Stimulated activated CD4-positive, alpha-beta T cell treated with anti-CD3 and anti-CD28 coated beads, Interleukin-2, amount 100 ng/mL, for 4 hours (primary cell): ENCODE data around the gene MCM6.

Experiments used
- DNase-seq: peaks from one replicate; pipeline ENCODE4 v3.0.0-alpha.2; 2020; ENCODE audit warnings: low read depth

Gene MCM6

DNA sequence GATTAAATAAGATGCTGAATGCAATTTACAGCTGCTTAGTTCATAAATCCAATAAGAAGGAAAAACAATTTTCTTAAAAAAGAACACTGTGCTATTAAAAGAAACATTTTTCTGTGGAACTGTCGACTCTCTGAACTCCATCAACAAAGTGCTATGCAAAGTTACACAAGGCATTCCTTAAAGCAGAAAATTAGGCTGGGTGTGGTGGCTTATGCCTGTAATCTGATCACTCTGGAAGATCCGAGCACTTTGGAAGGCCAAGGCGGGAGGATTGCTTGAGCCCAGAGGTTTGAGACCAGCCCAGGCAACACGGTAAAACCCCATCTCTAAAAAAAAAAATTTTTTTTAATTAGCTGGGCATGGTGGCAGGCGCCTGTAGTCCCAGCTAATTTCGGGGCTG is 13.0 kb downstream of the MCM6 start:
- DNase-seq = no peak

DNA sequence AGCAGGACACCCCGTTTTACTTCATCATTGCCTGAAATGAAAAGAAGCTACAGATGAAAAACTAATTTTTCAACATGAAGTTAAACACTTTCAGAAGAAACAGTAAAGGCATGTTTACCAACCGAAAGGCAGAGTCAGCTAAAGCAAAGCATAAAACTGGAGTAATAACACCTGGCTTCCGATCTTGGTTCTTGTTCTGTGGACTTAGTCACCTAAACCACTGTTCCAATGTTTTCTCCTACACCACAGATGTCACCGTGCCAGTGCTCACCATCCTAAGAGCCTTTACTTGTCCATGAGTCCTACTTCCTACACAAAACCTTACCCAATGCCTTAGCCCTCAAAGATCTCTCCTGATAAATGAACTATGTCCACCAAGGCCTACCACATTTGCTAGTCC is 13.5 kb downstream of the MCM6 start:
- DNase-seq = no peak

DNA sequence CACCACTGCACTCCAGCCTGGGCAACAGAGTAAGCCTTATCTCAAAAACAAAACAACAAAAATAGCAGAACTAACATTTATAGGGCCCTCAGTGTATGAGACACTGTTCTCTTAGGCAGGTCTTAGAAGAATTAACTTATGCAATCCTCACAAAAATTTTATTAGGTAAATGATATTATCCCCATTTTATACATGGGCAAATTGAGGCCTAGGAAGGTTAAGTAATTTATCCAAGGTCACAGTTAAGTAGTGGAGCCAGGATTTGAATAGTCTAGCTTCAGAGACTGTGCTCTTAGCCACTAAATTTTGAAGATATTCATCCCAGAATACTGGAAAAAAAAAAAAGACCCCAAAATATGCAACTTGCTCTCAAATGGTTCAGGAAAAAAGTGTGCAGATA is 22.8 kb downstream of the MCM6 start:
- DNase-seq = no peak

DNA sequence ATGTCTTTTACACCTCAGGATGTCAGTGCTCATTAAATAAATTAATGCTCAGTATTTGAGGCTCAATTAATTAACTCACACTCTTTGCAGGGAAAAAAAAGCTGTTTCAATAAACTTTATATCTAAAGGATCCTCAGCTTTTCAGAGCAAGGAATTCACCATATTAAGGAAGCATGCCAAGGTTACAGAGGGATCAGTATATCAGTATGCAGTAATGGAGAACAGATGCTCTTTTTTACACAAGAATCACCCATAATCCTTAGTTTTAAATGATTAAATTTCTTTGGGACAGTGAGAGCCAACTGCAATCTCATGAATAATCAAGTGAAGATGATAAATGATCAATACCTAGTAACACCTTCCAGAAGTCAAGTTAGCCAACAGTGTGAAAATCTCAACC is 24.4 kb downstream of the MCM6 start:
- no peak for DNase-seq

DNA sequence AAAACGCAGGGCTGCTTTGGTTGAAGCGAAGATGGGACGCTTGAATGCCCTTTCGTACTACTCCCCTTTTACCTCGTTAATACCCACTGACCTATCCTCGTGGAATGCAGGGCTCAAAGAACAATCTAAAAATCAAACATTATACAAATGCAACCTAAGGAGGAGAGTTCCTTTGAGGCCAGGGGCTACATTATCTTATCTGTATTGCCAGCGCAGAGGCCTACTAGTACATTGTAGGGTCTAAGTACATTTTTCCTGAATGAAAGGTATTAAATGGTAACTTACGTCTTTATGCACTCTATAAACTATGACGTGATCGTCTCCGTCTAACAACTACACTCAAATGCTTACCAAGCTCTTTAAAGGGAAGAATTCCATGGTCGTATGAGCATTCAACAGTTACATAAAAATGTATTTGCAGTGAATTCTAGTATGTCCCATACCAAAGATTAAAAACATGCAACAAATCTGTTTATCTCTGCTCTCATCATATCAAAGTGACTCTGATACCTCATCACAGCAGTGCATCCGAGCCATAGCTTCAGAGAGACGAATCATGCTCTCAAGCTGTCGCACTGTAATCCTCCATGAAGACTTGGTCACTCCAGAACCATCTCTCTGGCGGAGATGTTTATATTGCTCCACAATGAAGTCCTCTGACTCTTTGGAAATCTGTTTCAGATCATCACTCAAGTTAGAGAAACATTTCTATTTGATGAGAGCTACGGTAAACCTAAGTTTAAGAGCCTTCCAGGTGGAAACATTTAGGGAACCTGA is 25.2 kb downstream of the MCM6 start:
- no peak for DNase-seq

DNA sequence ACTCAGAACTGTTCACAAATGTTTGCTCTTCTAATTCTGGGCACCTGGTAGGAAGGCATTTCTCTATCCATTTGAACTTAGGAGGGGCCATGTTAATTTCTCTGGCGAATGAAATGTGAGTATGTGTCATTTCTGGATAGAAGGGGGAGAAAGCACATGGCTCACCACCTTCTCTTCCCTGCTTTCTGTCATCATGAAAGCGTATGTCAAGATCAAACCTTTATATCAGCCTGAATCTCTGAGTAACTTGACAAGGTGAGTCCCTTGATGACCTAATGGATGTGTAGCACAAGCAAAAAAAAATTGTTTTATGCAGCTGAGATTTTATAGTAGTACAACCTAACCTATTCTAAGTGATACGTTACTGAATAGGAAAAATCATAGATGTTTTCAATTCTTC is 27.2 kb downstream of the MCM6 start:
- no peak for DNase-seq

DNA sequence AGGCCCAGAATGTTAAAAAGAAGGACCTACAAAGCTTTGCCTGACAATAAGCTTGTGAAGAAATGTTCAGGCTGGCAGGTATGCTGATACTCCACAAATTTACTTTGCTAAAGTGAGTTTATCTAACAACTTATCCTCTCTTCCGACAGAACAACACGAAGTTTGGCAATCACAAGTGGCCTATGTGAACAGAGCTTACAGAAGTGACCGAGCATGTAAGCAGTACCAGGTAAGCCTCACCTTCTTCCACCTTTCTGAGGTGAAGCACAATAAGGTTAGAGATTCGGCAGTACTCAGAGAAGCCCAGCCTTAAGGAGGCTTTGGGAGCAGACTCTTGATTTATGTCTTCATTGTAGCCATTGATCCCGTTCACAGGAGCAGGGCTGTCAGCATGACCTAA is 30.2 kb downstream of the MCM6 start:
- no peak for DNase-seq

DNA sequence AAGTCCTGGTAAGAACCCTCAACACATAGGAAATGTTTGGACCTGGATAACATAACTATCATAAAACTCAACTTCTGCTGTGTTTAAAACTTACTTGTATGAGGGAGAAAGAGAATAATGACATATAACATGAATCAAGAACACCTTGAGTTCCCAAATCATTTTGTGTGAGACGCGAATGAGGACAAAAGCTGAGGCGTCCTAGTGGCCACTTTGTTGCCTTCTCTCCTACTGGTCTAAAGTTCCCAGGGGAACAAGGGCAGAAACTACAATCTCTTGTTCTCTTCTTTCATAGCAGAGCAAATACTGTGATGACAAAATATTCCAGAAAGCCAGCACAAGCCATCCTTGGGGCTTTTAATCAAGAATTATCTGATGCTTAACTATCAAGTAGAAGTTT is 31.0 kb downstream of the MCM6 start:
- DNase-seq = no peak

DNA sequence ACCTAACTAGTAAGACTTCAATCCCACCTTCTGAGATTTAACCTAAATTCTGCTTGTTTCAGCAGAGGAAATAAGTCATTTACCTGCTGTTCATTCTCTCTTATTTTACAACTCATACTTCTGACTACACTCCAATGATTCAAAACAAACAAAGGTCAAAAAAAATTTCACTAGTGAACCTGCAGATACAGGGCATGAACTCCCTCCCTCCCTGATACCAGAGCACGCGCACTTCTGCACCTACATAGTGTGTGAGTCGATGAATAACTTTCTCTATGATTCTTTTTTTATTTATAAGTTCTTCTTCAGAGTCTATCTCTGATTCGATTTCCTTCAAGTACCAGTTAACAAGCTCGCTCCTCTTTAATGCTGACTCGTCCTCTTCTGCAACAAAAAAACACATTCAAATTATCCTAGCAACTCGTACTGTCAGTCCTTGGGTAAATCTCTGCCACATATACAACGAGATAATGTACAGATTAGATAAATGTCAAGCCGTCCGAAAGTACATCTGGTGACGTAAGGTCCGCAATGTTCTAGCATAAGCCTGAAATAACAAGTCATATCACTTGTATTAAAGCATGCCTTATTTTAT is 31.8 kb downstream of the MCM6 start:
- no peak for DNase-seq

DNA sequence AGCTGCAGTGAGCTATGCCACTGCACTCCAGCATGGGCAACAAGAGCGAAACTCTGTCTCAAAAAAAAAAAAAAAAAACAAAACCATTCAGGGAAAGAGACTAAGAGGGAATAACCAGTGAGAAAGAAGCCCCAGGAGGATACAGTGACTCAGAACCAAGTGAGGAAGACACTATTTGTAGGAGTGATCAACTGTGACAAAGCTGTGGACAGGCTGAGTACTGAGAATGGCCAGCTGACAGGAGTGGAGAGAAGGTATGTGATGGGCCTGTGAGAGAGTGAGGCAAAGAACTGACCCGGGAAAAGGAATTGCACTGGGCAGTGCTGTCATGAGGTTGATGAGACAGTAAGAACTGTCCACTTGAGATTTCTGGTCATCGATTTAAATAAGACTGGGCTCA is 32.6 kb downstream of the MCM6 start:
- DNase-seq = no peak

DNA sequence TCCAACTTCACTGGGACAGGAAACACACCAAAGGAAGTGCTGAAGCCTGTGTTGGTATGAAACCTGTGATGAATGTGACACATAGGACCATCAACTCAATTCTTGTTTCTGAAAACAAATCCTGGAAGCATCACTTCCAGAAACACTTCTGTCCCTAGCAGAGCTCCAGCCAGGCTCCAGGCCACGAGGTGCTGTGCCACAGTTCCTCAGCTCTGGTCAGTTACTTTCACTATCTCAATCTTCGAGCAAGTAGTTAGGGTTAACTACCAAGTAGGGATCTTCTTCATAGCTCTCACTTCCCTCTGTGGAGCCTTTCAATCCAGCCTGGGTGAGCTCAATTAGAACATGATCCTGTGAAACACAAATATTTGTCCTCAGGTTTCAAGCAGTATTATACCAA is 35.6 kb downstream of the MCM6 start:
- no peak for DNase-seq

GRCh38 chr2:135839713-135840112 is 36.5 kb downstream of the MCM6 start:
- DNase-seq = no peak

- no peak for DNase-seq
Measured at GRCh38 chr2:135838502-135838901, 37.7 kb downstream of the MCM6 start.

GRCh38 chr2:135836596-135837270 is 39.5 kb downstream of the MCM6 start, which contains the start of gene LCT:
LCT (minus strand) TSS chr2:135837184; CDS start chr2:135837169, 15 bp downstream.
- no peak for DNase-seq

DNA sequence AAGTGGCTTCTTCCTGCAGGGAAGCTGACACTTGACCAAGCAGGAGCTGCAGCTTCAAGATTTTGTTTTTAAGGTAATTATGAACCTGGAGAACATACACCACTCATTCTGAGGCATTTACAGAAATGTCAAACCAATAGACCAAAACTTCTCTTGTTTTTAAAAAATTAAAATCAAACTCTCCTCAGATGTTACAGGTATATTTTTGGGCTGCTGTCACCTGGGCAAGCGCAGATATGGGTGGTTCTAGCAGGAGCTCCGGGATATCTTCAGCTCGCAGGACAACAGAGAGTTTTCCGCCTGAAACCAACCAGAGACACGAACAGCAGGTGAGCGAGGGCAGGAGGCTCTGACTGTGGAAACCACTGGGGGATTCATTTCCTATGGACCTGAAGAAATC is 43.4 kb downstream of the MCM6 start:
- DNase-seq = no peak

DNA sequence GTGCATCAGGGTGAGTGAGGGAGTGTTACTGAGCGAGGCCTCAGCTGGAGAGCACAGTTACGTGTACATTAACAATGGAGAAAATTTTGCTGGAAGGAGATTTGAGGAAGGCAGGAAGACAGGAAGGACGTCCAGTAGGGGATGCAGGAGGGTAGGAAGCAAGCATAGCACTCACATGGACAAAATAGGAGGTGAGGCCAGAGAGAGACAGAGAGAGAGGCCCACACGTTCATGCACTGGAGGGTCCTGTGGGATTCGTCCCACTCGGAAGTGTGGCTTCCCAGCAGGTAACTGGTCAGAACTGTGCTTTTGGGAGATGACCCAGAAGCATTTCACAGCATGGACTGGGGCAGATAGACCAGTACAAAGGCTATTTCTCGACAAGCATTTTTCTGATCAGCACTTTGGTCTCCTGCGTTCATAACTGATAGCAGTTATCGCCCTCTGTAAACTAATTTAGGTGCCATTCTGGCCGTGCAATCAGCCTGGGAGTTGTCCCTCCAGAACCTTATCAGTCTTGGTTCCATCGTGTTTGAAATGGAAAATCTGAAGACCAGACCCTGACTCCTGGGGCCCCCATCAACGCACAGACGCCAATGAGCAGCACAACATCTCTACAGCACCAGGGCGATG is 44.9 kb downstream of the MCM6 start:
- no peak for DNase-seq

- no peak for DNase-seq
Measured at GRCh38 chr2:135829378-135830135, 46.7 kb downstream of the MCM6 start.

- DNase-seq = no peak
Measured at GRCh38 chr2:135826544-135826943, 49.7 kb downstream of the MCM6 start.

DNA sequence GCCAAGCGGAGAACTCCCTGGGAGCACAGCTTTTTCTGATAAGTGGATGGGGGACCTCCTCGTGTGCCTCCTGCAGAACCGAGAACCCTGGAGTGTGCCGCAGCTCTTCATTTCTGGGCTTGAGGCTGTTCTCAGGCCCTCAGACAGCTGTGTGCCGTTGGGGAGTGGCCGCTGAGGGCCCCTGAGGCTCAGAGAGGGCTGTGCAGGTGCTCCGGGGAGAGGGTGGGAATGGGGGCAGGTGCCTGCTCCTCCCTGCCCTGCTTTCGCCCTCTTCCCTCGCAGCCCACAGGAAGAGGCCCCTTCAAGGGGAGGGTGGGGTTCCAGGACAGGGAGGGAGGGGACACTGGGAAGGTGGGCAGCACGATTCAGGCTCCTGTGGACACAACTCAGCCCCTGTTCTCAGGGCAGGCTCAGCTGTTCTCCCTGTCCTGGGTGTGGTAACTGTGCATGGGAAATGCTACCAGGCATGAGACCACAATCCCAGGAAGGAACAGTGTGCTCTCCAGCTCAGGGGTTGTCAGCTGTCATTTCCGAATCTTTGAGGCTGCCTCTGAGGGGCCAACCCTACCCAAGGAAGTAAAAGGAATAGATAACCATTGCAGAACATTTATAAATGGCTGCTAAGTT is 50.6 kb downstream of the MCM6 start:
- no peak for DNase-seq

DNA sequence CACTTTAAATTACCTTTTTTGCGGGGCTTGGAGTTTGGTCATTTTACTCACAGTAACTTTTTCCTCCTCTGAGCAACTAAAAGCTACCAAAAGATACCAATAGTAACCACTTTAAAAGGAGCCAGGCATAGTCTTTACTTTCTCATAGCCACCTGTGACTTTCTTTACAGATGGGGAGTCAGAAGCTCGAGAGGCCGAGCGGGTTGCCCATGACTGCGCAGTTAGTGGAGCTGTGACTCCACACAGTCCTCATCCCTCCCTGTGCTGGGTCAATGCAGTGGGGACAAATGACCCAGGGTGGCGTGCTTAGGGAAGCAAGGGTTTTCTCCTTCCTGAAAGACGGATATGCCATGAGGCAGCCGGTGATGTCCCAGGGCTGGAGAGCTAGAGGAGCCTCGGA is 51.1 kb downstream of the MCM6 start:
- DNase-seq = no peak

DNA sequence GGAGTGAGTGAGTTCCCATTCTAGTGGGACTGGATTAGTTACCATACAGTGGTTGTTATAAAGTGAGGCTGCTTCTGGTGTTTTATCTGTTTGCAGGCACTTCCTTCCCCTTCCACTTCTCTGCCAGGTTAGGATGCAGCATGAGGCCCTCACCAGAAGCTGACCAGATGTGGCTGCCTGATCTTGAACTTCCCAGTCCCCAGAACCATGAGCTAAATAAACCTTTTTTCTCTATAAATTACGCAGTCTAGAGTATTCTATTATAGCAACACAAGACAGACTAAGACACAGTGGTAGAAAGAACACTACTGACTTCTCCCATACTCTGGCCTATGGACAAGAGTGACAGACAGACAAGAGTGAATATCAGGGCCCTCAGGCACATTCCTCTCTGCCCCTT is 53.4 kb downstream of the MCM6 start:
- no peak for DNase-seq

DNA sequence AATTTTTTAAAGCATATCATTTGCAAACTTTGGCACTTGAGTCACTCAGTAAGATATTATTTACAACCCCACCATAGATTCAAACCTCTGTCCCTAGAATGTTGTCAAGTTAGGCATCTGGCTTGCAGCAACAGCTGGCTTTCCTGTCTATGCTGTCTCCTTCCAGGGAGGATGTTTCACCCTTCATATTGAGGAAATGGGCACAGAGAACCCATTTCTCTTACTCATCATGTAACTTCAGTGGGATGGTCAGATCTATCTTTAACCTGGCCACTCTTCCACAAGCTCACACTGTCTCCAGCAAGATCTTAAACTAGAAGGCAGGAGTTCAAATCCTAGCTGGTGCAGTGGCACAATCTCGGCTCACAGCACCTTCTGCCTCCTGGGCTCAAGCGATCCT is 55.1 kb downstream of the MCM6 start:
- no peak for DNase-seq
